GM12878 (cell line): ENCODE measurements around the gene SORL1. TPM values are rescaled to one million over a fixed set of nuclear protein-coding genes. Genes with fewer than 3 reads are reported as not detected.

Experiments
- ATAC-seq: fragments of 200-7000 bp; cut with Tn5 transposase; 3 replicates; pipeline ENCODE4 v1.9.1; 2020; ENCODE audit warnings: mild to moderate bottlenecking, moderate library complexity
- BruUV-seq: library from RNA; stranded (reverse); fragments of 400-500 nt; replicated peaks from 2 replicates; lab custom pipeline; 2021; lab: Mats Ljungman, UMichigan
- CTCF ChIA-PET: fragments of 300-600 bp; sonication (Branson Sonifier 250); formaldehyde crosslinking; extraction: SDS; loops from one replicate; lab custom pipeline; 2021; ENCODE audit warnings: inconsistent platforms; lab: Yijun Ruan, JAX
- POLR2A ChIA-PET: fragments of 350-600 bp; formaldehyde crosslinking; extraction: SDS; loops from one replicate; lab custom pipeline; 2021; ENCODE audit warnings: inconsistent platforms; lab: Charles Lee
- RAD21 ChIA-PET: fragments of 300-600 bp; sonication (Branson Sonifier 250); formaldehyde crosslinking; loops from one replicate; lab custom pipeline; 2023; ENCODE audit warnings: antibody characterized with exemption; ENCODE audit not compliant: unreplicated experiment; lab: Charles Lee
- SMC1A ChIA-PET: fragments of 300-600 bp; sonication (Branson Sonifier 250); formaldehyde crosslinking; loops from one replicate; lab custom pipeline; 2023; ENCODE audit not compliant: unreplicated experiment, uncharacterized antibody; lab: Charles Lee
- DNase-seq: peaks from one replicate; pipeline ENCODE4 v3.0.0-alpha.2; 2011; ENCODE audit warnings: low read depth, low spot score
- FAIRE-seq: peaks from 3 replicates; lab custom pipeline; 2011; peaks lifted over from hg19 to GRCh38; lab: Jason Lieb, UNC
- H2AFZ ChIP-seq: 2 replicates; pipeline ENCODE4 v1.6.0; 2011; ENCODE audit warnings: low read depth, low read length, control low read depth; ENCODE audit not compliant: control insufficient read depth
- H3K27ac ChIP-seq: 2 replicates; pipeline ENCODE4 v1.5.1; 2011; ENCODE audit warnings: control low read depth; ENCODE audit not compliant: control insufficient read depth, insufficient read depth
- H3K27me3 ChIP-seq, 2 experiments: replicated peaks in 1 of 2; 2 replicates each; pipeline versions ENCODE4 v1.6.0 to v1.6.1; 2011; ENCODE audit warnings: low read length in 1 of 2; ENCODE audit not compliant: control insufficient read depth in 2 of 2, insufficient read depth in 2 of 2
- H3K36me3 ChIP-seq, 2 experiments: 2 replicates each; pipeline ENCODE4 v1.5.1; 2011; ENCODE audit warnings: low read length in 1 of 2; ENCODE audit not compliant: control insufficient read depth in 2 of 2, insufficient read depth in 2 of 2
- H3K4me1 ChIP-seq: 2 replicates; pipeline ENCODE4 v1.6.1; 2011; ENCODE audit warnings: mild to moderate bottlenecking, low read length, moderate library complexity, mixed read lengths; ENCODE audit not compliant: control insufficient read depth, insufficient read depth
- H3K4me2 ChIP-seq: 2 replicates; pipeline ENCODE4 v1.6.0; 2011; ENCODE audit warnings: control low read depth; ENCODE audit not compliant: control insufficient read depth, insufficient read depth
- H3K4me3 ChIP-seq: fragments of 200-600 bp; sonication (generic); 2 replicates; pipeline ENCODE4 v1.5.1; 2016
- H3K79me2 ChIP-seq: 2 replicates; pipeline ENCODE4 v1.6.0; 2011; ENCODE audit warnings: low read length; ENCODE audit not compliant: control insufficient read depth, insufficient read depth
- H3K9ac ChIP-seq: 2 replicates; pipeline ENCODE4 v1.8.0; 2011; ENCODE audit warnings: low read length, control low read depth, mixed read lengths; ENCODE audit not compliant: control insufficient read depth, insufficient read depth
- H3K9me3 ChIP-seq: replicated peaks from 3 replicates; pipeline ENCODE4 v1.5.1; 2011; ENCODE audit warnings: mild to moderate bottlenecking, low read length; ENCODE audit not compliant: control insufficient read depth, insufficient read depth
- H4K20me1 ChIP-seq: 2 replicates; pipeline ENCODE4 v1.6.0; 2011; ENCODE audit not compliant: control insufficient read depth, insufficient read depth
- MTA3 ChIP-seq: IDR thresholded peaks from 2 replicates; pipeline ENCODE4 v1.6.1; 2012; ENCODE audit warnings: low read length, inconsistent platforms, borderline replicate concordance
- TCF3 ChIP-seq: IDR thresholded peaks from 2 replicates; pipeline ENCODE4 v1.6.1; 2012; ENCODE audit warnings: low read depth, mild to moderate bottlenecking, low read length, borderline replicate concordance; ENCODE audit not compliant: insufficient read depth
- ZNF384 ChIP-seq: IDR thresholded peaks from 2 replicates; pipeline ENCODE4 v1.6.1; 2012; ENCODE audit warnings: low read depth, mild to moderate bottlenecking, low read length, improper control_type of control experiment, borderline replicate concordance
- WGBS: methylation state at CpG from one replicate; pipeline ENCODE4 v1.1.6; 2016; ENCODE audit warnings: low lambda C conversion rate; ENCODE audit not compliant: insufficient replicate concordance, insufficient coverage; ENCODE audit errors: missing lambda C conversion rate; 5-methylcytosine and 5-hydroxymethylcytosine counted together
- in situ Hi-C: fragments of 300-500 bp; cut with MboI; formaldehyde crosslinking; loops from 9 replicates; pipeline ENCODE4 v1.14.3; 2018; ENCODE audit warnings: mixed read lengths
- intact Hi-C: fragments of 100-400 bp; cut with micrococcal nuclease; formaldehyde crosslinking; loops from one replicate; pipeline ENCODE4 v1.14.2; 2022; ENCODE audit not compliant: unreplicated experiment
- polyA plus RNA-seq, 11 experiments: library from polyadenylated mRNA; depleted of rRNA in 4 of 11; unstranded in 6 of 11; stranded (reverse) in 5 of 11; fragments of >200 nt; fragmentation: Nextera tagmentation in 4 of 11; fragmentation: Illumina TruSeq in 1 of 11; extraction: Ambion mirVana in 4 of 11; extraction: Trizol in 1 of 11; gene quantifications; 1 replicate in 1 of 11; 2 replicates in 10 of 11; pipeline versions ENCODE4 v1.2.1 to v1.2.3, GENCODE V29; 2011 to 2016; ENCODE audit warnings: inconsistent platforms in 2 of 11, missing spikeins in 2 of 11, low read depth in 1 of 11
- total RNA-seq, 4 experiments: library from RNA; depleted of rRNA in 3 of 4; stranded (reverse); fragments of >200 nt in 3 of 4; fragmentation: Illumina TruSeq in 1 of 4; extraction: Trizol in 1 of 4; gene quantifications; 2 replicates each; pipeline versions ENCODE4 v1.2.1 to v1.2.3, GENCODE V29; 2013 to 2021
- TF ChIP-seq, protein P1 (sequence below): fragments of 450-650 bp; IDR thresholded peaks from 2 replicates; pipeline ENCODE4 v1.6.1; 2016; ENCODE audit warnings: mild to moderate bottlenecking, moderate library complexity, borderline replicate concordance
- TF ChIP-seq, protein P2 (sequence below): IDR thresholded peaks from 2 replicates; pipeline ENCODE4 v1.6.1; 2012; ENCODE audit warnings: low read depth, low read length, improper control_type of control experiment

SORL1 gene
- total and polyA plus RNA-seq, 10 of the 15 experiments (the other 5 are each of a cell fraction or from before 2014, with no cell fraction given) = 20.2 to 107 (median 59.9) TPM

- Histone ChIP-seq H2AFZ (no peak overlapping the region), H3K9ac (no peak overlapping the region), H3K4me1 (peaks cover 22% of the 10 kb centered on the region), H3K4me2 (no peak overlapping the region), H3K27me3 (no peaks in the 10 kb centered on the region), H3K9me3 (no peaks in the 10 kb centered on the region; the same call in 2 of the 3 replicates), H3K27ac (no peak overlapping the region), H3K79me2 (peaks cover 20% of the 10 kb centered on the region), H3K36me3 (peaks cover 19 to 43% of the 10 kb centered on the region in 2 experiments), H3K4me3 (no peak overlapping the region), H4K20me1 (no peaks in the 10 kb centered on the region)
- intact Hi-C loops = no loop called here
- RAD21 ChIA-PET = no interaction called here
- in situ Hi-C loops = no loop called here
- no peak for FAIRE-seq
- no peak for ATAC-seq
- BruUV-seq = no TSS peak
- no peak for DNase-seq
- CTCF ChIA-PET = interaction anchor here (1.1 to 1.7 kb wide), 3 partner anchors 8 to 244 kb away, joined by 4 to 10 read pairs (median 7); no protein-coding TSS in a partner anchor
- SMC1A ChIA-PET = interaction anchor here (0.6 to 3.3 kb wide), 4 partner anchors 8 to 229 kb away, joined by 3 to 16 read pairs (median 8); no protein-coding TSS in a partner anchor
- POLR2A ChIA-PET = no interaction called here
- 97% methylated on average over 5 of the region's 5 CpGs for WGBS
- TF ChIP-seq, protein P1, sequence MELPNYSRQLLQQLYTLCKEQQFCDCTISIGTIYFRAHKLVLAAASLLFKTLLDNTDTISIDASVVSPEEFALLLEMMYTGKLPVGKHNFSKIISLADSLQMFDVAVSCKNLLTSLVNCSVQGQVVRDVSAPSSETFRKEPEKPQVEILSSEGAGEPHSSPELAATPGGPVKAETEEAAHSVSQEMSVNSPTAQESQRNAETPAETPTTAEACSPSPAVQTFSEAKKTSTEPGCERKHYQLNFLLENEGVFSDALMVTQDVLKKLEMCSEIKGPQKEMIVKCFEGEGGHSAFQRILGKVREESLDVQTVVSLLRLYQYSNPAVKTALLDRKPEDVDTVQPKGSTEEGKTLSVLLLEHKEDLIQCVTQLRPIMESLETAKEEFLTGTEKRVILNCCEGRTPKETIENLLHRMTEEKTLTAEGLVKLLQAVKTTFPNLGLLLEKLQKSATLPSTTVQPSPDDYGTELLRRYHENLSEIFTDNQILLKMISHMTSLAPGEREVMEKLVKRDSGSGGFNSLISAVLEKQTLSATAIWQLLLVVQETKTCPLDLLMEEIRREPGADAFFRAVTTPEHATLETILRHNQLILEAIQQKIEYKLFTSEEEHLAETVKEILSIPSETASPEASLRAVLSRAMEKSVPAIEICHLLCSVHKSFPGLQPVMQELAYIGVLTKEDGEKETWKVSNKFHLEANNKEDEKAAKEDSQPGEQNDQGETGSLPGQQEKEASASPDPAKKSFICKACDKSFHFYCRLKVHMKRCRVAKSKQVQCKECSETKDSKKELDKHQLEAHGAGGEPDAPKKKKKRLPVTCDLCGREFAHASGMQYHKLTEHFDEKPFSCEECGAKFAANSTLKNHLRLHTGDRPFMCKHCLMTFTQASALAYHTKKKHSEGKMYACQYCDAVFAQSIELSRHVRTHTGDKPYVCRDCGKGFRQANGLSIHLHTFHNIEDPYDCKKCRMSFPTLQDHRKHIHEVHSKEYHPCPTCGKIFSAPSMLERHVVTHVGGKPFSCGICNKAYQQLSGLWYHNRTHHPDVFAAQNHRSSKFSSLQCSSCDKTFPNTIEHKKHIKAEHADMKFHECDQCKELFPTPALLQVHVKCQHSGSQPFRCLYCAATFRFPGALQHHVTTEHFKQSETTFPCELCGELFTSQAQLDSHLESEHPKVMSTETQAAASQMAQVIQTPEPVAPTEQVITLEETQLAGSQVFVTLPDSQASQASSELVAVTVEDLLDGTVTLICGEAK = no peak
- TF ChIP-seq TCF3 = no peak
- TF ChIP-seq MTA3 = no peak
- no peak for TF ChIP-seq ZNF384
- TF ChIP-seq, protein P2, sequence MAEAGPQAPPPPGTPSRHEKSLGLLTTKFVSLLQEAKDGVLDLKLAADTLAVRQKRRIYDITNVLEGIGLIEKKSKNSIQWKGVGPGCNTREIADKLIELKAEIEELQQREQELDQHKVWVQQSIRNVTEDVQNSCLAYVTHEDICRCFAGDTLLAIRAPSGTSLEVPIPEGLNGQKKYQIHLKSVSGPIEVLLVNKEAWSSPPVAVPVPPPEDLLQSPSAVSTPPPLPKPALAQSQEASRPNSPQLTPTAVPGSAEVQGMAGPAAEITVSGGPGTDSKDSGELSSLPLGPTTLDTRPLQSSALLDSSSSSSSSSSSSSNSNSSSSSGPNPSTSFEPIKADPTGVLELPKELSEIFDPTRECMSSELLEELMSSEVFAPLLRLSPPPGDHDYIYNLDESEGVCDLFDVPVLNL = no peak
Measured at GRCh38 chr11:121564948-121565684, 113.0 kb downstream of the SORL1 start.
